ENCODE data around the gene SLC25A26.

The SLC25A26 gene

DNA sequence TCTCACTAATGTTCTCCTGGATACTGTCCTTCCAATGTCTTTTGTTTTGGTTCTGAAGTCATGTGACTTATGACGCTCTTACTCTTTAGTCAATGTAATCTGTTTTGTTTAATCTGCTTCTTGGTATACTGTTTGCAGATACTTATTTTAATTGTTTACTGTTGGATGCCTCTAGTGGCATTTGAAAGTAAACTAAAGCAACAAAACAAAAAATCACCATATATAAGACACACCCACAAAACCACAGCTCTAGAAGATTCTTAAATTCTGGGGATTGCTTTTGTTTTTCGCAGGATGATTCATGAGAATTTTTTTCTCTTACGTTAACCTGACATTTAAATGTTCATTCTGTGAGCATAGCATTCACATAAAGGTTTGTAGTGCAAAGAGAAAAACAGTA, 16.8 kb downstream of the SLC25A26 start:
- no peak overlapping the region for H3K4me3 ChIP-seq (ENCODE audit: low read depth, low read length)
- TF ChIP-seq, protein P1, sequence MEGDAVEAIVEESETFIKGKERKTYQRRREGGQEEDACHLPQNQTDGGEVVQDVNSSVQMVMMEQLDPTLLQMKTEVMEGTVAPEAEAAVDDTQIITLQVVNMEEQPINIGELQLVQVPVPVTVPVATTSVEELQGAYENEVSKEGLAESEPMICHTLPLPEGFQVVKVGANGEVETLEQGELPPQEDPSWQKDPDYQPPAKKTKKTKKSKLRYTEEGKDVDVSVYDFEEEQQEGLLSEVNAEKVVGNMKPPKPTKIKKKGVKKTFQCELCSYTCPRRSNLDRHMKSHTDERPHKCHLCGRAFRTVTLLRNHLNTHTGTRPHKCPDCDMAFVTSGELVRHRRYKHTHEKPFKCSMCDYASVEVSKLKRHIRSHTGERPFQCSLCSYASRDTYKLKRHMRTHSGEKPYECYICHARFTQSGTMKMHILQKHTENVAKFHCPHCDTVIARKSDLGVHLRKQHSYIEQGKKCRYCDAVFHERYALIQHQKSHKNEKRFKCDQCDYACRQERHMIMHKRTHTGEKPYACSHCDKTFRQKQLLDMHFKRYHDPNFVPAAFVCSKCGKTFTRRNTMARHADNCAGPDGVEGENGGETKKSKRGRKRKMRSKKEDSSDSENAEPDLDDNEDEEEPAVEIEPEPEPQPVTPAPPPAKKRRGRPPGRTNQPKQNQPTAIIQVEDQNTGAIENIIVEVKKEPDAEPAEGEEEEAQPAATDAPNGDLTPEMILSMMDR (IDR thresholded peaks at IDR 0.05; ENCODE audit: low read depth, low read length) = no peak

DNA sequence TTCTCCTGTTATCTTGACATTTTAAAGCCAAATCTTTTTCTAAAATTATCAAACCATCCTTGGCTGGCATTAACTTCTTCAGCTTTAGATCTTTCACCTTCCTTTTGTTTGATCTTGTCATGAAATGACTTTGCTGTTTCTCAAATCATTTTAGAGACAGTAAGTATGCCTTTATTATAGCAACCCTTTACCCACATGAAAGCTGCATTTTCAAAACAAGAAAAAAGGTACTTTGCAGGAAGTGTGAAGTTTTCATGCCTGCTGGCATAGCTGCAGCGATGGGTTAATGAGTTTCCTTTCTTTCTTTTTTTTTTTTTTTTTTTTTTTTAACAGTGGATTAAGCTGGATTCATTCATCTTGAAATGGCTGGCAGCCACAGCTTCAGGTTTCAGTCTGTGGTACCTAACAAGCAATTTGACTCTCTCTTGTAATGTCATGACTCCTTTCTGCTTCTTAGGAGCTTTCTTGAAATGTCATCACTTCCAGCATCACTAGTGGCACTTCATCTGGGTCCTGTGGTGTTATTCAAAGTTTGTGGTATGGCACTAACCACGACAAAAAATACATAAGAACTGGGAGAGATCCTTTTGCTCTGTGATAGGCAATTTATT, 18.8 kb downstream of the SLC25A26 start:
- TF ChIP-seq, protein P1 (IDR thresholded peaks at IDR 0.05; ENCODE audit: low read depth, low read length) = no peak
- no peak overlapping the region for H3K4me3 ChIP-seq (ENCODE audit: low read depth, low read length)

DNA sequence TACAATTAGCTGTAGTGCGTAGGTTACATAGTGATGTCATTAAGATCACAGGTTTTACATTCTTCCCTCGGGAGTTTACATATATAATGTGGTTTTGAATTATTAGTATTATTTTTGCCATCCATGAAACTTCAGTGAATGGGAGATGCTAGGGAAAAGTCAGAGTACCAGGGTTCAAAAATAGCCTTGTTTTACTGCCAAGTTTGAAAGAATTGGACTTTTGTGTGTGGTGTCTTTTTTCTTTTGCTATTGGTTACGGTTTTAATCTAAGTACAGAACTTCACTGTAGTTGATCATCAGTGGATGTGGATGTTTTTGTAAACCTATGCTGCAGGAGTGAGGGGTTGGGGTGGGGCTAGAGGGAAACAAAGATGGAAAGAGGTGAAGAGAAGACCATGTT, 20.7 kb downstream of the SLC25A26 start:
- TF ChIP-seq, protein P1 (IDR thresholded peaks at IDR 0.05; ENCODE audit: low read depth, low read length) = no peak
- H3K4me3 ChIP-seq (ENCODE audit: low read depth, low read length) = no peak overlapping the region

DNA sequence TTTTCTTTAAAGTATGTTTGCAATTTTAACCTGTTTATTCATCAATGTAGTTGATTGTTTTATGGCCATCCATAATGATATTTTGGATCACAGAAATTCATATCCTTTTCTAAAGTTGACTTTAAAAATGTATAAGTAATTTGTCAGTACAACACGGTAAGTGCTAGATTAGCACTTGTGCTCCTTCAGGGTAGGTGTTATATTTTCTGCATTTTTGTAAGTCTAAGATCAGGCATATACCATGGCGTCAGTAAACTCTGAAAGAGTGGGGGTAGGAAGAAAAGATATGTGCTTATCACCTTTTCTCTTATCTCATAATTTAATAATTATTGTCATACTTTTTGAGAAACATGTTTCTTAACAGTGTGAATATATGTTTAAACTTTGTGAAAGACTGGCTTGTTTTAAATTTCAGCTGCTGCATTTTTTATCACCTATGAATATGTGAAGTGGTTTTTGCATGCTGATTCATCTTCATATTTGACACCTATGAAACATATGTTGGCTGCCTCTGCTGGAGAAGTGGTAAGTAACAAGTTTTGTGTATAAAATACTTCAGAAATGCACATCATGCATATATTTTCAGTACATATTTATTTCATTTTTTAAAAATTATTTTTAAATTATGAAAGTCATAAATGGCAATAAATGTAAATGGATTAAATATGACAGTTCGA, 22.1 kb downstream of the SLC25A26 start:
- TF ChIP-seq, protein P1 (IDR thresholded peaks at IDR 0.05; ENCODE audit: low read depth, low read length) = no peak

DNA sequence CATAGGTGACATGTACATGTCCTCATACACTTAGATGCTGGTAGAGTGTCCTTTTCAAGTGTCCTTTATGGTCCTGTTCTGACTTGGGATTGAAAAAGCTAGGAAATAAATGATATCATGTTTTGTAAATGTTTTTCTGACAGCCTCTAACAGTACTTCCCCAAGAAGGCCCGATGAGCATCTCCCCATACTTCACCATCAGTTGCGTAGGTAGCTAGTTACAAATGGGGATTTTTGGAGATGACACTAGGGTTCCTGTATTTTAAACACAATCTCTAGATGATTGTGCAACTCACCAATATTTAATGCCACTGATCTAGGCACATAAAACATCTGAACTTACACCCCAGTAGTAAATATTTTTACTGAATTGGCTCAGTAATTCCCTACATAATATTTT, 27.8 kb downstream of the SLC25A26 start:
- TF ChIP-seq, protein P1 (IDR thresholded peaks at IDR 0.05; ENCODE audit: low read depth, low read length) = no peak
- H3K4me3 ChIP-seq (ENCODE audit: low read depth, low read length) = no peak overlapping the region

More for the DNA sequence above, 22.1 kb downstream of the SLC25A26 start:
- no peak overlapping the region for H3K4me3 ChIP-seq (ENCODE audit: low read depth, low read length)

DNA sequence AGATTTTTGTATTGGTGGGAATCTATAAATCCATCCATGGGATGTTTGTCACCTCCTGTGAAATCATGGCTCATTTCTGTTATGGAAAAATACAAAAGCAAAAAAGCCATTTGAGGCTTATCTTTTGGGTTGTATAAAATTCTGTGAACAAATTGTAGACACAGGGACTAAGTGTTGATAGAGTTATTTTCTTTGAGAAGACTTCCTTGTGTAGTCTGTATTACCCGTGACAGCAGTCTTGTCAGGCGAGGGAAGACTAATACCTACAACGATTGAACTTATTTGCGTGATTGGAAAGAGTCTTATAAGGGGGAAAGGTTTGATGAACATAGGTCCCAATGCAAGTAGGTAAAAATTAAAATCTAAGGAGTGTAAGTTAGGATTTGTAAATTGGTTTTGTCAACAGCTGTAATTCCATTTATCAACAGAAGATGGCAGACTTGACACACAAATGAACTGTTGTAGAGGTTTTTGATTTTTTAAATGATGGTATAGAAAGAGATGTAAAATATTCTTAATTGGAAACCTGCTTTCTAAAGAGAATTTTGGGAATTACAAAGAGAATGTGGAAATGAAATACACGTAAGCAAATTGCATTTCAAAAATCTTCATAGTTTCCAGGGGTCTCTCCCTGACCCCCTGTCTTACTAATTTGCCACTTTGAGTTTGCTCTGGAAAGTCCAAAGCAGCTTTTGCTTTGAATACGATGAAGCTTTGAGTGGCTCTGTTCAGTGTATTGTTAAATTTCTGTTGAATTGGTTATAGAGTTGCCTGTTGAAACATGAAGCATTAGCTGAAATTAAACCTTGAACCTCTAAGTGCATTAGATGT, 33.2 kb downstream of the SLC25A26 start:
- TF ChIP-seq, protein P1 (IDR thresholded peaks at IDR 0.05; ENCODE audit: low read depth, low read length) = peak; percentile 37; the same call in 1 of the 2 replicates
- no peak overlapping the region for H3K4me3 ChIP-seq (ENCODE audit: low read depth, low read length)

DNA sequence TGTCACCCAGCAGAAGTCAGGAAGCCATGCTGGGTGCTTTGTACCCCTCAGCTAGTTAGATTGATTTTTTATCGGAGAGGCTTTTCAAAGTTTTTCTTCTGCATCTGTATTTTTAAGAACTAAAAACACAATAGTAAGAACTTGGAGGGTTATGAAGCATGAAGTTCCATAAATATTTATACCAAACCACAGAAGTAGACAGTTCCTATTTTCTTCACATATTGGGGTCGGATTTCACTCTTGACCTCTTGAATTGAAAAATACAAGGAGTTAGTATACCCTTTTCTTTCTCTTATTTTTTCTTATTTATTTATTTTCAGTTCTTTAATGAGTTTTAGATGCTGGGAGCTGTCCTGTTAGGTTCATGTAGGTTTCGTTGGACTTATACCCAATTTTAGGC, 35.1 kb downstream of the SLC25A26 start:
- TF ChIP-seq, protein P1 (IDR thresholded peaks at IDR 0.05; ENCODE audit: low read depth, low read length) = no peak
- H3K4me3 ChIP-seq (ENCODE audit: low read depth, low read length) = no peak overlapping the region

Data from WI38 (cell line).